Smooth muscle cell (in vitro differentiated cells): Measurements from ENCODE around the gene HCAR1. TPM values are rescaled to one million over a fixed set of nuclear protein-coding genes. Genes with fewer than 3 reads are reported as not detected.

Experiments used
- DNase-seq: peaks from one replicate; lab custom pipeline; 2025; ENCODE audit not compliant: unreplicated experiment; lab: John Stamatoyannopoulos, UW
- H2AFZ ChIP-seq: fragments of 200-600 bp; sonication (generic); 2 replicates; pipeline ENCODE4 v1.6.0; 2016; ENCODE audit warnings: antibody characterized with exemption, low read depth, mild to moderate bottlenecking
- H3F3A ChIP-seq: fragments of 200-600 bp; sonication (generic); 2 replicates; pipeline ENCODE4 v1.6.0; 2017; ENCODE audit warnings: antibody characterized with exemption, low read depth
- H3K27ac ChIP-seq: fragments of 200-600 bp; sonication (generic); 2 replicates; pipeline ENCODE4 v1.5.1; 2016; ENCODE audit warnings: low read depth, mild to moderate bottlenecking
- H3K27me3 ChIP-seq: fragments of 200-600 bp; sonication (generic); 2 replicates; pipeline ENCODE4 v1.6.1; 2016; ENCODE audit warnings: low read depth, mild to moderate bottlenecking
- H3K36me3 ChIP-seq: fragments of 200-600 bp; sonication (generic); 2 replicates; pipeline ENCODE4 v1.5.1; 2016; ENCODE audit warnings: low read depth
- H3K4me1 ChIP-seq: fragments of 200-600 bp; sonication (generic); 2 replicates; pipeline ENCODE4 v1.5.1; 2016; ENCODE audit warnings: low read depth
- H3K4me2 ChIP-seq: fragments of 200-600 bp; sonication (generic); 2 replicates; pipeline ENCODE4 v1.6.0; 2016; ENCODE audit warnings: mild to moderate bottlenecking
- H3K4me3 ChIP-seq: fragments of 200-600 bp; sonication (generic); 2 replicates; pipeline ENCODE4 v1.5.1; 2016; ENCODE audit warnings: mild to moderate bottlenecking
- H3K79me2 ChIP-seq: fragments of 200-600 bp; sonication (generic); 2 replicates; pipeline ENCODE4 v1.6.0; 2016; ENCODE audit warnings: low read depth, mild to moderate bottlenecking
- H3K9ac ChIP-seq: fragments of 200-600 bp; sonication (generic); 2 replicates; pipeline ENCODE4 v1.6.0; 2016; ENCODE audit warnings: low read depth
- H3K9me3 ChIP-seq: fragments of 200-600 bp; sonication (generic); replicated peaks from 2 replicates; pipeline ENCODE4 v1.5.1; 2016; ENCODE audit warnings: low read depth
- H4K20me1 ChIP-seq: fragments of 200-600 bp; sonication (generic); 2 replicates; pipeline ENCODE4 v1.6.0; 2016; ENCODE audit warnings: low read depth
- WGBS: methylation state at CpG from one replicate; pipeline ENCODE4 v1.1.7; 2016; ENCODE audit warnings: low lambda C conversion rate; 5-methylcytosine and 5-hydroxymethylcytosine counted together
- polyA plus RNA-seq: library from polyadenylated mRNA; unstranded; fragments of >200 nt; fragmentation: Nextera tagmentation; extraction: Ambion mirVana; gene quantifications from 2 replicates; pipeline ENCODE4 v1.2.1, GENCODE V29; 2016
- total RNA-seq: library from RNA; depleted of rRNA; stranded (reverse); fragments of >200 nt; gene quantifications from 2 replicates; pipeline ENCODE4 v1.2.3, GENCODE V29; 2014
- TF ChIP-seq, protein P1 (sequence below): fragments of 200-600 bp; sonication (generic); IDR thresholded peaks from 2 replicates; pipeline ENCODE4 v1.5.1; 2017; ENCODE audit warnings: borderline replicate concordance, mild to moderate bottlenecking, antibody characterized with exemption; ENCODE audit not compliant: insufficient read depth, poor library complexity, severe bottlenecking

Gene HCAR1
- total and polyA plus RNA-seq, 2 experiments from 2014 or later: not detected

- Histone ChIP-seq H2AFZ (no peak overlapping the region), H3F3A (no peaks in the 10 kb centered on the region), H3K27me3 (no peaks in the 10 kb centered on the region), H3K4me1 (no peaks in the 10 kb centered on the region), H3K79me2 (no peaks in the 10 kb centered on the region), H3K4me2 (no peak overlapping the region), H3K36me3 (no peaks in the 10 kb centered on the region), H3K27ac (no peak overlapping the region), H4K20me1 (no peaks in the 10 kb centered on the region), H3K9me3 (no peaks in the 10 kb centered on the region), H3K9ac (no peak overlapping the region), H3K4me3 (no peak overlapping the region)
- 94% methylated on average over 3 of the region's 3 CpGs for WGBS
- DNase-seq: no peak
- TF ChIP-seq, protein P1, sequence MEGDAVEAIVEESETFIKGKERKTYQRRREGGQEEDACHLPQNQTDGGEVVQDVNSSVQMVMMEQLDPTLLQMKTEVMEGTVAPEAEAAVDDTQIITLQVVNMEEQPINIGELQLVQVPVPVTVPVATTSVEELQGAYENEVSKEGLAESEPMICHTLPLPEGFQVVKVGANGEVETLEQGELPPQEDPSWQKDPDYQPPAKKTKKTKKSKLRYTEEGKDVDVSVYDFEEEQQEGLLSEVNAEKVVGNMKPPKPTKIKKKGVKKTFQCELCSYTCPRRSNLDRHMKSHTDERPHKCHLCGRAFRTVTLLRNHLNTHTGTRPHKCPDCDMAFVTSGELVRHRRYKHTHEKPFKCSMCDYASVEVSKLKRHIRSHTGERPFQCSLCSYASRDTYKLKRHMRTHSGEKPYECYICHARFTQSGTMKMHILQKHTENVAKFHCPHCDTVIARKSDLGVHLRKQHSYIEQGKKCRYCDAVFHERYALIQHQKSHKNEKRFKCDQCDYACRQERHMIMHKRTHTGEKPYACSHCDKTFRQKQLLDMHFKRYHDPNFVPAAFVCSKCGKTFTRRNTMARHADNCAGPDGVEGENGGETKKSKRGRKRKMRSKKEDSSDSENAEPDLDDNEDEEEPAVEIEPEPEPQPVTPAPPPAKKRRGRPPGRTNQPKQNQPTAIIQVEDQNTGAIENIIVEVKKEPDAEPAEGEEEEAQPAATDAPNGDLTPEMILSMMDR: no peak
These were observed 39.1 kb downstream of the HCAR1 start for GRCh38 chr12:122691566-122691965.

DNA sequence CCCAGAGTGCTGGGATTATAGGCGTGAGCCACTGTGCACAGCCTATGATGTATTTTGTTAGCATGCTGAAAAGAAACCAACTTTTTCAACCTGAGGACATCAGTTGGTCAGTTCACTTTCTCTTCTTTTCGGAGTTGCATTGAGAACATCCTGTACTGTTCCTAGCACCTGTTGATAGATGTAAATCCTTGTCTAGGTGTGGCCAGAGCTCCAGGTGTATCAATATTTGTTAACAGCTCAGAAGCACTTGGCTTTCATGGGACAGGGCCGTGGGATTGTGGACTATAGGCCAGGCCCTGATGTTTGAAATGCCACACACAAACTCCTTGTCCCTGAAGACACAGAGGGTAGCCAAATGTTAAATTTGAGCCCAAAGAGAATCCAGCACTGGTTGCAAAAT, 42.4 kb downstream of the HCAR1 start:
- no peaks in the 10 kb centered on the region for H3K36me3 ChIP-seq
- 96% methylated on average over 3 of the region's 3 CpGs for WGBS

GRCh38 chr12:122687086-122687485, 43.6 kb downstream of the HCAR1 start:
- Histone ChIP-seq H3K9me3 (no peaks in the 10 kb centered on the region), H3K79me2 (no peaks in the 10 kb centered on the region), H3K36me3 (no peaks in the 10 kb centered on the region), H2AFZ (no peak overlapping the region), H4K20me1 (no peaks in the 10 kb centered on the region), H3K27ac (no peak overlapping the region), H3F3A (no peaks in the 10 kb centered on the region), H3K4me3 (no peak overlapping the region), H3K4me2 (no peak overlapping the region), H3K27me3 (no peaks in the 10 kb centered on the region), H3K9ac (no peak overlapping the region), H3K4me1 (no peaks in the 10 kb centered on the region)
- TF ChIP-seq, protein P1: no peak
- WGBS: 81% methylated on average over 5 of the region's 5 CpGs
- DNase-seq: no peak

More for the DNA sequence above, 42.4 kb downstream of the HCAR1 start:
- Histone ChIP-seq H3K27ac (no peak overlapping the region), H3K4me2 (no peak overlapping the region), H3K27me3 (no peaks in the 10 kb centered on the region), H3K9ac (no peak overlapping the region), H3K79me2 (no peaks in the 10 kb centered on the region), H2AFZ (no peak overlapping the region), H3K4me1 (no peaks in the 10 kb centered on the region), H3K4me3 (no peak overlapping the region), H3K9me3 (no peaks in the 10 kb centered on the region), H4K20me1 (no peaks in the 10 kb centered on the region), H3F3A (no peaks in the 10 kb centered on the region)
- TF ChIP-seq, protein P1: no peak
- DNase-seq: no peak

- H3F3A ChIP-seq: no peaks in the 10 kb centered on the region
- no peak overlapping the region for H3K9ac ChIP-seq
These were observed 44.1 kb downstream of the HCAR1 start for GRCh38 chr12:122686538-122686937.

More at GRCh38 chr12:122686538-122686937, 44.1 kb downstream of the HCAR1 start:
- Histone ChIP-seq H3K27ac (no peak overlapping the region), H3K36me3 (no peaks in the 10 kb centered on the region), H2AFZ (no peak overlapping the region), H3K9me3 (no peaks in the 10 kb centered on the region), H3K4me1 (no peaks in the 10 kb centered on the region), H3K79me2 (no peaks in the 10 kb centered on the region), H4K20me1 (no peaks in the 10 kb centered on the region), H3K4me3 (no peak overlapping the region), H3K4me2 (no peak overlapping the region), H3K27me3 (no peaks in the 10 kb centered on the region)
- 97% methylated on average over 3 of the region's 3 CpGs for WGBS
- no peak for DNase-seq
- TF ChIP-seq, protein P1: no peak
